ENCODE data around the gene ZMYM4.

Gene ZMYM4

DNA sequence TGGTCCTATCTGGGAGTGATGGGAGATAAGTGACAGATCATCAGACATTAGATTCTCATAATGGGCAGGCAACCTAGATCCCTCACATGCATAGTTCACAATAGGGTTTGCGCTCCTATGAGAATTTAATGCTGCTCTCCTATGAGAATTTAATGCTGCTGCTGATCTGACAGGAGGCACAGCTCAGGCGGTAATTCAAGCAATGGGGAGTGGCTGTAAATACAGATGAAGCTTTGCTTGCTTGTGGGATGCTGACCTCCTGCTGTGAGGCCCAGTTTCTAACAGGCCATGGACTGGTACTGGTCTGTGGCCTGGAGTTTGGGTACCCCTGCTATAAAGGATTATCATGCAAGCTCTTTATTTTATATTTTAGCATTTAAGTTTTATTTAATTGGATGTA lies 72.0 kb downstream of the ZMYM4 start:
- no peak for TF ChIP-seq CTCF (IDR thresholded peaks at IDR 0.05; ENCODE audit: insufficient read depth, low read depth, low read length, missing control alignments)
- H3K4me3 ChIP-seq (ENCODE audit: low read depth, low read length): no peak overlapping the region
- no peak for DNase-seq (ENCODE audit: low read depth)

GRCh38 chr1:35345439-35345981 lies 77.0 kb downstream of the ZMYM4 start:
- H3K4me3 ChIP-seq (ENCODE audit: low read depth, low read length): no peak overlapping the region
- no peak for TF ChIP-seq CTCF (IDR thresholded peaks at IDR 0.05; ENCODE audit: insufficient read depth, low read depth, low read length, missing control alignments)
- DNase-seq (ENCODE audit: low read depth): no peak

DNA sequence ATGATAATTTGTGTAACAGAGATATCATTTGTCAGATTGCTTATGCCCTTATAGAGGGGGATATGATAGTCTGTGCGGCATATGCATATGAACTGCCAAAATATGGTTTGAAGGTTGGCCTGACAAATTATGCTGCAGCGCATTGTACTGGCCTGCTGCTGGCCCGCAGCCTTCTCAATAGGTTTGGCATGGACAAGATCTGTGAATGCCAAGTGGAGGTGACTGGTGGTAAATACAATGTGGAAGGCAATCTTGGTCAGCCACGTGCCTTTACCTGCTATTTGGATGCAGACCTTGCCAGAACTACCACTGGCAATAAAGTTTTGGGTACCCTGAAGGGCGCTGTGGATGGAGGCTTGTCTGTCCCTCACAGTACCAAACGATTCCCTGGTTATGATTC lies 82.4 kb downstream of the ZMYM4 start:
- DNase-seq (ENCODE audit: low read depth): no peak
- TF ChIP-seq CTCF (IDR thresholded peaks at IDR 0.05; ENCODE audit: insufficient read depth, low read depth, low read length, missing control alignments): no peak
- no peak overlapping the region for H3K4me3 ChIP-seq (ENCODE audit: low read depth, low read length)

DNA sequence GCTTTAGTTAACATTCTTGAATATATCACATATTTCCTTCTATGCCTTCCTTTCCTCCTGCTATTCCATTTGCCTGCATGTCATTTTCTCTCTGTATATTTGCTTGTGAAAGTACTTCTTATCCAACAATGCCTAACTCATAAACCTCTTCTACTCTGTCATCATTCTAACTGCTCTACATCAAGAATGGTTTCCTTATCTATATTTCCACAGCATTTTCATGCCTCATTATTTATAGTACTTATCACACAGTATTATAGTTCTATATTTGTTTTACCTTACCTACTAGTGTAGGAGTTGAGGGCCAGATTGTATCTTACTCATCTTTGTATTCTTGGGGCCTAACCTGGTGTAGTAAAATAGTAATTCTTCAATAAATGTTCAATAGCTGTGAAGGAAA lies 91.5 kb downstream of the ZMYM4 start:
- no peak for TF ChIP-seq CTCF (IDR thresholded peaks at IDR 0.05; ENCODE audit: insufficient read depth, low read depth, low read length, missing control alignments)
- no peak for DNase-seq (ENCODE audit: low read depth)
- no peak overlapping the region for H3K4me3 ChIP-seq (ENCODE audit: low read depth, low read length)

DNA sequence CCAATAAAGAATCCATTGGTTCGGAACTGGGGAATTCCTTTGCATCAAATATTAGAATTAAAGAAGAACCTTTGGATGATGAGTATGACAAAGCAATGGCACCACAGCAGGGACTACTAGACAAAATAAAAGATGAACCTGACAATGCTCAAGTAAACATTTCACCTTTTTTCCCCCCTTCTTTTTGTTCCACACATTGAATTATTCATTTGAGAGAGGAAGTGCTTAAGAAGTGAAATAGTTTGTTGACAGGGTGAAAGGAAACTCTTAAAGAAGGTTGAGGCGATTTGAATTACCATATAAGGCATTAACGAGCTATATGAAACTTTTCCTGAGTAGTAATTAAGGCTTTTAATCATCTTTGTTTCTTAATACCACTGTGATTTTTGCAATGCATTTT lies 93.1 kb downstream of the ZMYM4 start:
- DNase-seq (ENCODE audit: low read depth): no peak
- H3K4me3 ChIP-seq (ENCODE audit: low read depth, low read length): no peak overlapping the region
- no peak for TF ChIP-seq CTCF (IDR thresholded peaks at IDR 0.05; ENCODE audit: insufficient read depth, low read depth, low read length, missing control alignments)

GRCh38 chr1:35364741-35365140 lies 96.2 kb downstream of the ZMYM4 start:
- no peak overlapping the region for H3K4me3 ChIP-seq (ENCODE audit: low read depth, low read length)
- TF ChIP-seq CTCF (IDR thresholded peaks at IDR 0.05; ENCODE audit: insufficient read depth, low read depth, low read length, missing control alignments): no peak
- peak; percentile 11 for DNase-seq (ENCODE audit: low read depth)

DNA sequence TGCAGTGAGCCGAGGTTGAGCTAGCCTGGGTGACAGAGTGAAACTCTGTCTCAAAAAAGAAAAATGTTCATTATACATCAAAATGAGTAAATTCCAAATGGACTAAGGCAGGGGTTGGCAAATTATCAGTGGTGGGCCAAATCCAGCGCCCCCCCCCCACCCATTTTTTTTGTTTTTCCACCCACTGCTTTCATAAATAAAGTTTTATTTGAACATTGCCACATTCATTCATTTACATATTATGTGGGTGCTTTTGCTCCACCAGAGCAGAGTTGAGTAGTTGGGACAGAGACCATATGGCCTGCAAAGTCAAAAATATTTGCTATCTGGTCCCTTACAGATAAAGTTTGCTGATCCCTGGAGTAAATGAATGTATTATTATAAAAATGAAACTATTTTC lies 99.4 kb downstream of the ZMYM4 start:
- DNase-seq (ENCODE audit: low read depth): no peak
- H3K4me3 ChIP-seq (ENCODE audit: low read depth, low read length): no peak overlapping the region
- TF ChIP-seq CTCF (IDR thresholded peaks at IDR 0.05; ENCODE audit: insufficient read depth, low read depth, low read length, missing control alignments): no peak
